Chondrocyte (in vitro differentiated cells): ENCODE measurements around the gene POU3F1. TPM values are rescaled to one million over a fixed set of nuclear protein-coding genes. Genes with fewer than 3 reads are reported as not detected.

Experiments used
- DNase-seq: peaks from one replicate; pipeline ENCODE4 v3.0.0; 2021; ENCODE audit warnings: mixed read lengths, low spot score
- H3K27ac Mint-ChIP-seq: one replicate; pipeline ENCODE4 v1.8.0; 2021; ENCODE audit warnings: mild to moderate bottlenecking, moderate library complexity, mixed read lengths; ENCODE audit not compliant: unreplicated experiment
- H3K27me3 Mint-ChIP-seq: 2 replicates; pipeline ENCODE4 v1.8.0; 2021; ENCODE audit warnings: low read depth, mixed read lengths
- H3K36me3 Mint-ChIP-seq: 2 replicates; pipeline ENCODE4 v1.8.0; 2021; ENCODE audit warnings: low read depth, mixed read lengths
- H3K4me1 Mint-ChIP-seq: 2 replicates; pipeline ENCODE4 v1.8.0; 2021; ENCODE audit warnings: low read depth, mild to moderate bottlenecking, mixed read lengths
- H3K4me3 Mint-ChIP-seq: one replicate; pipeline ENCODE4 v1.8.0; 2021; ENCODE audit warnings: mild to moderate bottlenecking, moderate library complexity, mixed read lengths; ENCODE audit not compliant: unreplicated experiment
- H3K9me3 Mint-ChIP-seq: 2 replicates; pipeline ENCODE4 v1.8.0; 2021; ENCODE audit warnings: low read depth, mixed read lengths
- total RNA-seq: library from RNA; stranded (reverse); gene quantifications from 3 replicates; pipeline ENCODE4 v1.2.1, GENCODE V29; 2021
- TF ChIP-seq, protein P1 (sequence below): fragments of 200-600 bp; sonication (generic); IDR thresholded peaks from 2 replicates; pipeline ENCODE4 v1.5.0; 2021; ENCODE audit warnings: antibody characterized with exemption, mild to moderate bottlenecking, moderate library complexity

The POU3F1 gene
- total RNA-seq, 1 donor from 2014 or later: 1.6 TPM

DNA sequence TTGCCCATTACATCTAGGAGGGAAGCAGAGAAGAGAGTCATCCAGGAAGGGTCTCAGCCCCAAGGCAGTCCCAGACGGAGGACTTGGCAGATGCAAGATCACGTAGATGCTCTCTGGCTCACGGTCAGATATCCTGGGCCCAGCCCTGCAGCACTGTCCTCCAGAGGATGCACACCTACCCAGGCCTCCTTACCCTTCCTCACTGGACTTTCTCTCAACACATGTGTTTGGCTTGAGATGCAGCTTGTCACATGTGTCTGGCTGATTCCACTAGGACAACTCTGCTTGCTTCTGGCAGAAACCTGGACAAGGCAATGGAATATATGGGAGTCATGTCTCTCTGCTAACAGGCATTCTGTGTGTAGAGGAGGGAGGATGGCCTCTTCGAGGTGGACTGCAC, 32.4 kb upstream of the POU3F1 start:
- TF ChIP-seq, protein P1, sequence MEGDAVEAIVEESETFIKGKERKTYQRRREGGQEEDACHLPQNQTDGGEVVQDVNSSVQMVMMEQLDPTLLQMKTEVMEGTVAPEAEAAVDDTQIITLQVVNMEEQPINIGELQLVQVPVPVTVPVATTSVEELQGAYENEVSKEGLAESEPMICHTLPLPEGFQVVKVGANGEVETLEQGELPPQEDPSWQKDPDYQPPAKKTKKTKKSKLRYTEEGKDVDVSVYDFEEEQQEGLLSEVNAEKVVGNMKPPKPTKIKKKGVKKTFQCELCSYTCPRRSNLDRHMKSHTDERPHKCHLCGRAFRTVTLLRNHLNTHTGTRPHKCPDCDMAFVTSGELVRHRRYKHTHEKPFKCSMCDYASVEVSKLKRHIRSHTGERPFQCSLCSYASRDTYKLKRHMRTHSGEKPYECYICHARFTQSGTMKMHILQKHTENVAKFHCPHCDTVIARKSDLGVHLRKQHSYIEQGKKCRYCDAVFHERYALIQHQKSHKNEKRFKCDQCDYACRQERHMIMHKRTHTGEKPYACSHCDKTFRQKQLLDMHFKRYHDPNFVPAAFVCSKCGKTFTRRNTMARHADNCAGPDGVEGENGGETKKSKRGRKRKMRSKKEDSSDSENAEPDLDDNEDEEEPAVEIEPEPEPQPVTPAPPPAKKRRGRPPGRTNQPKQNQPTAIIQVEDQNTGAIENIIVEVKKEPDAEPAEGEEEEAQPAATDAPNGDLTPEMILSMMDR: no peak
- Mint-ChIP-seq H3K9me3 (no peaks in the 10 kb centered on the region), H3K4me3 (no peak overlapping the region), H3K4me1 (peaks cover 9% of the 10 kb centered on the region), H3K36me3 (no peaks in the 10 kb centered on the region), H3K27me3 (no peaks in the 10 kb centered on the region), H3K27ac (no peak overlapping the region)
- no peak for DNase-seq

DNA sequence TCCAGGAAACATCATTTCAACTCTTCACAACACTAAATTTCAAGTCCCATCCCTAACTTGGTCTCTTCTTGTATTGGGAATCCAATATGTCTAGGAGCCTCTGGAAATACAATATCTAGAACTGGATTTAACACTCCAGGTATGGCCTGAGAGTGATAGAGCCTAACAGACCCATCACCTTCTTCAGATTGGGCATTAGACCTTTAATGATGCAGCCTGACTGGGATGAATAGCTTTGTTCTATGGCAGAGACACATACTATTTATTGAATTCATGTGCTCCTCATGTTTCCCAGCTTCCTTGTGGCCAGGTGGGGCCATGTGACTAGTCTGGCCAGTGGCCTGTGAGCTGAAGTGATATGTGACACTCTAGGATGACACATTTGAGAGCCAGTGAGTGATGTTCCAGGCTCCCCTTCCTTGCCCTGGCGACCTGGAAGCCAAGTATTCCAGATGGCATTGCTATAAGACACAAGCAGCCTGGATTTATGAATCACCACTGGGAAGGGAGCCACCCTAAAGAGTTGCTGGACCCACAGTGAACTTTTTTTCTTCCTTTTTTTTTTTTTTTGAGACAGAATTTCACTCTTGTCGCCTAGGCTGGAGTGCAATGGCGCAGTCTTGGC, 31.0 kb upstream of the POU3F1 start:
- H3K27ac Mint-ChIP-seq: no peak overlapping the region
- peaks cover 18% of the 10 kb centered on the region for H3K4me1 Mint-ChIP-seq
- TF ChIP-seq, protein P1: no peak
- H3K9me3 Mint-ChIP-seq: no peaks in the 10 kb centered on the region
- H3K27me3 Mint-ChIP-seq: no peaks in the 10 kb centered on the region
- no peak for DNase-seq
- no peak overlapping the region for H3K4me3 Mint-ChIP-seq
- no peaks in the 10 kb centered on the region for H3K36me3 Mint-ChIP-seq

DNA sequence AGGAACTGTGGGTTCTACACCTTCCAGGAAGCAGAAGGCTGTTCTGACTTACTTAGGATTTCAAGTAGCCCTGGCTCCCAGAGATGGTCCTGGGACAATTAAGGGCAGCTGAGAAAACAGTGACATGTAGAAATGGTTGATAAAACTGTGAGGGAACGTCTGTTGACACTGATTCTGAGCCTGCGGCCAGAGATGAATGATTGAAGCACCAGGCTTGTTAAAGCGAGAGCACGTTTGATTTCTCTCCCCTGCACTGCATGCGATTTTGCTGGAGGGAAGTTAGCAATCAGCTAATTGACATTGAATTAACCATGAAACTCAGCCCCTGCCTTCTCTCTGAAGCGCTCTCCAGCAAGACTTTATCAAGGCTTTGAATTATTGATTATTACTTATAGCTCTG, 29.9 kb upstream of the POU3F1 start:
- TF ChIP-seq, protein P1: no peak
- no peak for DNase-seq
- Mint-ChIP-seq H3K4me3 (no peak overlapping the region), H3K27ac (no peak overlapping the region), H3K4me1 (peaks cover 18% of the 10 kb centered on the region), H3K27me3 (peaks cover under 1% of the 10 kb centered on the region), H3K9me3 (no peaks in the 10 kb centered on the region), H3K36me3 (no peaks in the 10 kb centered on the region)

DNA sequence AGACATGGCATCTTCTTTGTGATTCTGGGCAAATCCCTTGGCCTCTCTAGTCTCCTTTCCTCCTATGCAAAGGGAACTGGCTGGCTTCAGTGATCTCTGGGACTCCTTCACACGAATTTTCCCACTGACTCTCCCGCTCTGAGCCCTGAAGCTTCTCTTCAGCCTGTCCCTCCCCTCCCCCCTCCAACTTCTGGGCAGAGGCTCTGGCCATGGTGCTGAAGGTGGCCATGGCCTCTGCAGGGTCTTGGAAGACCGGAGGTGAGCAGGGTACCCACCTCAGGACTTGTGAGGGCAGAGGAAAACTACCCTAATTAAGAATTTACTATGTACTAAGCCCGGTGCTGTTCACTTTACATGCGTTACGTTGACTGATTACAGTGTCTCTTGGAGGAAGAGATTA, 29.4 kb upstream of the POU3F1 start:
- DNase-seq: no peak
- no peak overlapping the region for H3K4me3 Mint-ChIP-seq
- H3K4me1 Mint-ChIP-seq: peaks cover 18% of the 10 kb centered on the region
- no peaks in the 10 kb centered on the region for H3K36me3 Mint-ChIP-seq
- TF ChIP-seq, protein P1: no peak
- no peaks in the 10 kb centered on the region for H3K9me3 Mint-ChIP-seq
- H3K27ac Mint-ChIP-seq: no peak overlapping the region
- peaks cover 2% of the 10 kb centered on the region for H3K27me3 Mint-ChIP-seq

DNA sequence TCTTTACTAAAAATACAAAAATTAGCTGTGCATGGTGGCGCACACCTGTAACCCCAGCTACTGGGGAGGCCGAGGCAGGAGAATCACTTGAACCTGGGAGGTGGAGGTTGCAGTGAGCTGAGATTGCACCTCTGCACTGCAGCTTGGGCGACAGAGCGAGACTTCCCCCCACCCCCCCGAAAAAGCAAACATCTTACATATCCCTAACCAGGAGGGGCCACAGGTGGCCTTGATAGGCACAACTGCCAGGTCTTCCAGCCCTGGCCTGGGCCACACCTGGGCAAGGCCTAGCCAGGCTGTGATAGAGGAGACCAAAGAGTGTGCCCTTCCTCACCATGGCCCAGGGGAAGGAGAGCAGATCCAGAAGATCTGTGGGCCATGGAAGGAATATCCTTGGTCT, 28.6 kb upstream of the POU3F1 start:
- Mint-ChIP-seq H3K36me3 (no peaks in the 10 kb centered on the region), H3K27me3 (peaks cover 6% of the 10 kb centered on the region), H3K9me3 (no peaks in the 10 kb centered on the region), H3K4me3 (no peak overlapping the region), H3K4me1 (peaks cover 18% of the 10 kb centered on the region), H3K27ac (no peak overlapping the region)
- no peak for DNase-seq
- TF ChIP-seq, protein P1: no peak
